OCI-LY3 (cell line): Measurements from ENCODE around the gene MIA2.
"Not testable (repeated sequence)": the region's sequence is repeated elsewhere in the genome, so short reads cannot be mapped to it uniquely, and the experiment has no call there.

Experiments used
- H2AFZ ChIP-seq: fragments of 200-600, 300-600 bp; shearing (Covaris generic); 2 replicates; pipeline ENCODE4 v1.6.0; 2014; ENCODE audit warnings: antibody characterized with exemption, low read depth, low read length
- H3K27ac ChIP-seq: fragments of 200-600, 300-600 bp; sonication (generic); 2 replicates; pipeline ENCODE4 v1.5.1; 2014; ENCODE audit warnings: mild to moderate bottlenecking, low read length, moderate library complexity, mixed read lengths
- H3K27me3 ChIP-seq: fragments of 200-600, 300-600 bp; sonication (generic); 2 replicates; pipeline ENCODE4 v1.6.1; 2014; ENCODE audit warnings: low read depth, low read length, mixed read lengths
- H3K36me3 ChIP-seq: fragments of 200-600, 300-600 bp; sonication (generic); replicated peaks from 2 replicates; pipeline ENCODE3; 2014; ENCODE audit warnings: low read depth, low read length, mixed read lengths
- H3K4me1 ChIP-seq: fragments of 300-600, 200-600 bp; sonication (generic); 2 replicates; pipeline ENCODE4 v1.6.1; 2014; ENCODE audit warnings: low read length, mixed read lengths
- H3K4me2 ChIP-seq: fragments of 200-600, 300-600 bp; sonication (generic); 2 replicates; pipeline ENCODE4 v1.6.1; 2014; ENCODE audit warnings: low read length, mixed read lengths
- H3K4me3 ChIP-seq: fragments of 300-600, 200-600 bp; sonication (generic); 2 replicates; pipeline ENCODE4 v1.5.1; 2014; ENCODE audit warnings: antibody characterized with exemption, mild to moderate bottlenecking, low read length, moderate library complexity
- H3K79me2 ChIP-seq: fragments of 300-600, 200-600 bp; shearing (Covaris generic); 2 replicates; pipeline ENCODE4 v1.6.1; 2014; ENCODE audit warnings: mild to moderate bottlenecking, low read length, mixed read lengths
- H3K9ac ChIP-seq: fragments of 300-600, 200-600 bp; shearing (Covaris generic); 2 replicates; pipeline ENCODE4 v1.6.0; 2014; ENCODE audit warnings: mild to moderate bottlenecking, low read length, moderate library complexity
- H3K9me3 ChIP-seq: fragments of 200-600, 300-600 bp; shearing (Covaris generic); 2 replicates; pipeline ENCODE4 v1.6.1; 2014; ENCODE audit warnings: low read length, mixed read lengths; ENCODE audit not compliant: insufficient read depth
- H4K20me1 ChIP-seq: fragments of 200-600, 300-600 bp; sonication (generic); 2 replicates; pipeline ENCODE4 v1.6.1; 2016; ENCODE audit warnings: low read length, mixed read lengths; ENCODE audit not compliant: insufficient read depth
- EZH2phosphoT487 ChIP-seq: fragments of 200-600 bp; shearing (Covaris generic); IDR thresholded peaks from 2 replicates; pipeline ENCODE4 v1.6.1; 2018; ENCODE audit warnings: antibody characterized with exemption, mixed run types, low read depth
- TF ChIP-seq, protein P1 (sequence below): fragments of 200-600, 300-600 bp; sonication (generic); IDR thresholded peaks from 2 replicates; pipeline ENCODE4 v1.5.1; 2014; ENCODE audit warnings: antibody characterized with exemption, low read length, low read depth

Gene MIA2

GRCh38 chr14:39186941-39187525, 46.7 kb upstream of the MIA2 start:
- H3K4me3 ChIP-seq = no peak overlapping the region
- no peaks in the 10 kb centered on the region for H4K20me1 ChIP-seq
- TF ChIP-seq EZH2phosphoT487 = no peak
- TF ChIP-seq, protein P1, sequence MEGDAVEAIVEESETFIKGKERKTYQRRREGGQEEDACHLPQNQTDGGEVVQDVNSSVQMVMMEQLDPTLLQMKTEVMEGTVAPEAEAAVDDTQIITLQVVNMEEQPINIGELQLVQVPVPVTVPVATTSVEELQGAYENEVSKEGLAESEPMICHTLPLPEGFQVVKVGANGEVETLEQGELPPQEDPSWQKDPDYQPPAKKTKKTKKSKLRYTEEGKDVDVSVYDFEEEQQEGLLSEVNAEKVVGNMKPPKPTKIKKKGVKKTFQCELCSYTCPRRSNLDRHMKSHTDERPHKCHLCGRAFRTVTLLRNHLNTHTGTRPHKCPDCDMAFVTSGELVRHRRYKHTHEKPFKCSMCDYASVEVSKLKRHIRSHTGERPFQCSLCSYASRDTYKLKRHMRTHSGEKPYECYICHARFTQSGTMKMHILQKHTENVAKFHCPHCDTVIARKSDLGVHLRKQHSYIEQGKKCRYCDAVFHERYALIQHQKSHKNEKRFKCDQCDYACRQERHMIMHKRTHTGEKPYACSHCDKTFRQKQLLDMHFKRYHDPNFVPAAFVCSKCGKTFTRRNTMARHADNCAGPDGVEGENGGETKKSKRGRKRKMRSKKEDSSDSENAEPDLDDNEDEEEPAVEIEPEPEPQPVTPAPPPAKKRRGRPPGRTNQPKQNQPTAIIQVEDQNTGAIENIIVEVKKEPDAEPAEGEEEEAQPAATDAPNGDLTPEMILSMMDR = no peak
- H3K9ac ChIP-seq = no peak overlapping the region
- no peak overlapping the region for H3K4me2 ChIP-seq
- H3K9me3 ChIP-seq = no peaks in the 10 kb centered on the region
- no peak overlapping the region for H3K27ac ChIP-seq
- peaks cover 27% of the 10 kb centered on the region for H3K36me3 ChIP-seq
- no peak overlapping the region for H2AFZ ChIP-seq
- H3K27me3 ChIP-seq = no peaks in the 10 kb centered on the region
- H3K79me2 ChIP-seq = no peaks in the 10 kb centered on the region
- H3K4me1 ChIP-seq = no peaks in the 10 kb centered on the region

GRCh38 chr14:39203659-39204606, 29.8 kb upstream of the MIA2 start:
- no peak for TF ChIP-seq EZH2phosphoT487
- TF ChIP-seq, protein P1 = no peak
- Histone ChIP-seq H3K79me2 (no peaks in the 10 kb centered on the region), H4K20me1 (no peaks in the 10 kb centered on the region), H2AFZ (no peak overlapping the region), H3K4me1 (no peaks in the 10 kb centered on the region), H3K9me3 (no peaks in the 10 kb centered on the region), H3K36me3 (no peaks in the 10 kb centered on the region), H3K9ac (no peak overlapping the region), H3K27ac (no peak overlapping the region), H3K27me3 (no peaks in the 10 kb centered on the region), H3K4me2 (no peak overlapping the region), H3K4me3 (no peak overlapping the region)

- not testable (repeated sequence) for H3K27me3 ChIP-seq, H3K4me1 ChIP-seq, H3K27ac ChIP-seq, H3K9ac ChIP-seq, H3K4me3 ChIP-seq, H3K79me2 ChIP-seq, H3K36me3 ChIP-seq, H2AFZ ChIP-seq, H3K4me2 ChIP-seq, H3K9me3 ChIP-seq, H4K20me1 ChIP-seq
These were observed 26.3 kb upstream of the MIA2 start for GRCh38 chr14:39207430-39207829.

DNA sequence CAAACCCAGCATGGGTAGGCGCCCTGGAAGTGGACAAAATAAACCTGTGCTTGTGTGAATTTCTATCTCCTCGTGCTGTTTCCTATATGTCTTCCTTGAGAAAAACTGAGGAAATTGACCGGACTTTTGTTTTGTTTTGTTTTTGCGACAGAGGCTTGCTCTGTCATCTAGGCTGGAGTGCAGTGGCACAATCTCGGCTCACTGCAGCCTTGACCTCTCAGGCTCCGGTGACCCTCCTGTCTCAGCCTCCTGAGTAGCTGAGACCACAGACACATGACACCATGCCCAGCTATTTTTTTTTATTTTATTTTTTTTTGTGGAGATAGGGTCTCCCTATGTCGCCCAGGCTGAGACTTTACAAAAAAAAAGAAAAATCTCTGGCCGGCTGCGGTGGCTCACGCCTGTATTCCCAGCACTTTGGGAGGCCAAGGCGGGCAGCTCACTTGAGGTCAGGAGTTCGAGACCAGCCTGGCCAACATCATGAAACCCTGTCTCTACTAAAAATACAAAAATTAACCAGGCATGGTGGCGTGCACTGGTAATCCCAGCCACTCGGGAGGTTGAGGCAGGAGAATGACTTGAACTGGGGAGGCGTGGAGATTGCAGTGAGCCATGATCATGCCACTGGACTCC, 22.5 kb upstream of the MIA2 start:
- no peak for TF ChIP-seq EZH2phosphoT487
- TF ChIP-seq, protein P1 = no peak
- Histone ChIP-seq H3K27ac (no peak overlapping the region), H3K27me3 (no peaks in the 10 kb centered on the region), H3K4me1 (no peaks in the 10 kb centered on the region), H3K4me2 (no peak overlapping the region), H3K79me2 (no peaks in the 10 kb centered on the region), H3K9ac (no peak overlapping the region), H3K4me3 (no peak overlapping the region), H2AFZ (no peak overlapping the region), H4K20me1 (no peaks in the 10 kb centered on the region), H3K9me3 (no peaks in the 10 kb centered on the region), H3K36me3 (no peaks in the 10 kb centered on the region)
